Posterior vena cava (tissue), 2 donors: Measurements from ENCODE around the gene KIF17. TPM values are rescaled to one million over a fixed set of nuclear protein-coding genes. Genes with fewer than 3 reads are reported as not detected.

Experiments
- DNase-seq: peaks from one replicate; pipeline ENCODE4 v3.0.0-alpha.2; 2020; ENCODE audit warnings: low spot score
- intact Hi-C, 2 donors: fragments of 100-400 bp; cut with DNase I; formaldehyde crosslinking; loops; one replicate each; pipeline versions ENCODE4 v1.14.1 to v1.14.2; 2022 to 2023
- total RNA-seq, 2 donors: library from RNA; stranded (reverse); fragmentation: NEBNext Ultra II Directional; extraction: Animal tissue kit (Norgen Biotek cat#: 25700); gene quantifications; one replicate each; pipeline ENCODE4 v1.2.1, GENCODE V29; 2021
- donor health status: DM: yes; HTN: yes; CAD: no.
- donor health status: DM: yes; HTN: yes; CAD: no.

KIF17 gene
- total RNA-seq, 2 donors from 2014 or later: 2.9 to 3.2 TPM

DNA sequence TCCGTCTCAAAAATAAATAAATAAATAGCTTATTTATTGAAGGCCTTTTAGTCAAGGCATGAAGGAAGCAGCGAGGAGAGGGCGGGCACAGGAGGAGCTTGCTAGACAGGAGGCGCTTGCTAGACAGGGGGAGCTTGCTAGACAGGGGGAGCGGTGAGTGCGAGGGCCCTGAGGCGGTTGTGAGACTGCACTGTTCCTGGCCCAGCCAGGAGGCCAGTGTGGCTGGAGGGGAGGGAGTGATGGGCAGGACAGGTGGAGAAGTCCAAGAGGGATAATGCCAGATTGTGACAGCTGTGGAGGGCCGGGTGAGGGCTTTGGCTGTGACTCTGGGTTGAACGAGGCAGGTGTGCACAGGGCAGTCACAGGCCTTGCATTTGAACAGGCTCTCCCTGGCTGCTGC is 18.2 kb downstream of the KIF17 start:
- intact Hi-C loops: loop anchor here (5.0 kb wide), 1 partner anchor 498 kb away; no protein-coding TSS in a partner anchor
- DNase-seq: no peak

DNA sequence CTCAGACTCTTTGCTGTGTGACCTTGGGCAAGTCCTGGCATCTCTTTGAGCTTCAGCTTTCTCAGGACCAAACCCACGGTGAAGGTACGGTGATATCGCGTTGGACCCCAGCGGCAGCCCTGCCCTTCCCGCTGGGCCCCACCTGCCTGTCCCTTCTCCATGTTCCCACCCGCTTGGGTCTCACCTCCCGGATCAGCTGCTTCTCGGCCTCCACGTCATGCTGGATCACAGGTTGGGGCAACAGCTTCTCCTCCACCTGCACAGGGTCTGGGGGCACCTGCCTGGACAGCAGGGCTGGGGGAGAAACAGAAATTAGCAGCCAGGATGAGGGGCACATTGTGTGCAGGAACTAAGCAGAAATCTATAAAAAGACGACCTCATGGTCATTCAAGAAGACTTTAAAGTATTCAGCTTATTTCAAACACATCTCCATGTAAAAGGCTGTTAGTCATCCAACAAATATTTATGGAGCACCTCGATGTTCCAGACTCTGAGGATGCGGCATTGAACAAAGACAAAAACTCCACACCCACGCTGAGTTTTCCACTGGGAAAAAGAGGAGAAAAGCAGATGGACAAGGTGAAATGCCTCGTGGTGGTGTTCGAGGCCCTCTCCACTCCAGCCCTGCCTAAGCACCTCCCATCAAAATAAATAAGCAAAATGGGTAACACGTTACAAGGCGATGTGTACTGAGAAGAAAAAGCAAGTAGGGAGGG is 19.5 kb downstream of the KIF17 start:
- no peak for DNase-seq
- intact Hi-C loops: loop anchor here (5.0 kb wide), 1 partner anchor 499 kb away; no protein-coding TSS in a partner anchor

DNA sequence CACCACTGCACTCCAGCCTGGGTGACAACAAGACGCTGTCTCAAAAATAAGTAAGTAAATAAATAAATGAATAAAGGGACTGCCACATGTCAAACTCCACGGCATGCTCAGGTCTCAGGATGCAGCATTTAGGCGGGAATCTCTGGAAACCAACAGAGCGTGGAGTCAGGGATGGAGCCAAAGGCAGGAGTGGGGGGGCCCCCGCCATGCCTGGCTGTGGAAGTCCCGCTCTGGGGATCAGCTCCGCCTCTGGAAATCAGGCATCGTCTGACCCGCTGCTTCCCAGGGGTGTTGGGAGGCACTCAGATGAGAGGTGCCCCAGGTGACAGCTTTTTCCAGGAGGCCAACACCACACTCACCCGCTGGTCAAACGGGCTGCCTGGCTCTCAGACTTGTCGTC is 20.2 kb downstream of the KIF17 start:
- intact Hi-C loops: loop anchor here (5.0 kb wide), 1 partner anchor 500 kb away; no protein-coding TSS in a partner anchor

DNA sequence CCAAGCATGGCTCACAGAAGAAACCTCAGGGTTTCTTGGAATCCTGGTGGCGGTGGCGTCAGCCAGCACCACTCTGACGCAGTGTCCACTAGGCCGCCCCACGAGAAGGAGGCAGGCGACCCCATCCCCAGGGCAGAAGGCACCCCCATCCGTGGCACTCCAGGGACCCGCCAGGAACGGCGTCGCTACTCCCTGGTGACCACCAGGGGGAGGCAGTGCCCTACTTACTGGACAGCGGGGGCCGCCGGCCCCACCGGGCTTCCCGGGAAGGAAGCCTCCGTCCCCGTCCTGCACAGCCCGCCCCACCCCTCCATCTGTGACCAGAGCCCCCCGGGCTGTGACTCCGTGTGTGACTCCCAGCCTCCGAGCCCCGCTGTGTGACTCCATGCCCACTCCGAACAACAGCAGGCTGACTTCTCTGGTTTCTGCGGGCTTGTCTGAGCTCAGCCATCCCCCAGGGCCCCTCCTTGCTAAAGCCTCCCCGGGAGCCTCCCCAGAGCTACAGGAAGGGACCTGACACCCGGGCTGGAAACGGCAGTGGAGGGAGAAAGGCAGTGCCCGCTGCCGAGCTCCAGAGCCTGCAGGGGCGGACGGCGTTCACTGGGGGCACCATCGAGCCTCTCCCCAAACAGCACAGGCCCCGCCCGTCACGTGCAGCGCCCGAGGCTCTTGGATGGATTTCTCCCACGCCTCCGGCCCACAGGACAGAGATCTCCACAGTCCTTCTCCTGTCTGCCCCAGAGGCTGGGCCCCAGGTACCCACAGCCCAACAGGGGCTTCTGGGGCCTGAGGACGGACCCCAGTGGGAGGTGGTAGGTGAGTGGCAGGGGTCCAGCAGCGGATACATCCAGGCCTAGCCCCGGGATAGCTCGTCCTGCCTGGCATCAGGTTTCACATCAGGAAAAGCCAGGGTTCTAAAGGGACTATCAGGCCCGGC is 21.1 kb downstream of the KIF17 start:
- peak; percentile 96 for DNase-seq
- intact Hi-C loops: loop anchor here (5.0 kb wide), 1 partner anchor 501 kb away; no protein-coding TSS in a partner anchor

More for the DNA sequence above, 20.2 kb downstream of the KIF17 start:
- no peak for DNase-seq

DNA sequence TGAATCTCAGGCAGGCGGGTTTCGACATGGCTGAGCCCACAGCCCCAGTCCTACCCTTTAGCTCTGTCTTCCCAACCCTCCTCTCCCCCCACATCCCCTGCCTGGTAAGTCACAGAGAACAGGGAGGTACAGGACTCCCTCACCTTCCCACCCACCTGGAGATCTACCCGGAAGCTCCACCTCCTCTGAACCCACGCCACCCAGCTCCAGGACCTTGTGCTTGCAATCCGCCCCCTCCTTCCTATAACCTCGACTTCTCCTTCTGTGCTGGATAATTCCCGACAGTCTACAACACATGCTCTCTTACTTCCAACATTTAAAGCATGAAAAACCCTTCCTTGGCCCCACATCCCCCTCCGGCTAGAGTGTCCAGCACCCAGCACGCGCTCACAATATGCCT is 22.3 kb downstream of the KIF17 start:
- no peak for DNase-seq
- intact Hi-C loops: loop anchor here (5.0 kb wide), 1 partner anchor 502 kb away; no protein-coding TSS in a partner anchor

DNA sequence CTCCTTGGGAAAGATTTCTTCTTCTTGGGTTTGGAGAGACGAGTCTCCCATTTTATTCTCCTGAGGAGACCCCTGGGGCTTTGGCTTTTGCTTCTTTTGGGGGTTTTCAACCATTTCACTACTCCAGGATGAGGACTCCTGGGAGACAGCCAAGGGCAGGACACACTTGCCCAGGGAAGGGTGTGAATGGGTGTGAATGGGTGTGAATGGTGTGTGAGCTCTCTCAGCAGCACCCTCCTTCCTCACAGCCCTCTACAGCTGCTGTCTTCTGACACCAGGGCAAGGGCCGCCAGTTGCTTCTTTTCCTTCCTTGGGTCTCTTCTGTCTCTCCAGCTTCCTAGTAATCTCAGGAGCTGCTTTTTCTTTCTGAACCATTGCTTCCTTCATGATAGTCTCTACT is 24.2 kb downstream of the KIF17 start:
- intact Hi-C loops: no loop called here

DNA sequence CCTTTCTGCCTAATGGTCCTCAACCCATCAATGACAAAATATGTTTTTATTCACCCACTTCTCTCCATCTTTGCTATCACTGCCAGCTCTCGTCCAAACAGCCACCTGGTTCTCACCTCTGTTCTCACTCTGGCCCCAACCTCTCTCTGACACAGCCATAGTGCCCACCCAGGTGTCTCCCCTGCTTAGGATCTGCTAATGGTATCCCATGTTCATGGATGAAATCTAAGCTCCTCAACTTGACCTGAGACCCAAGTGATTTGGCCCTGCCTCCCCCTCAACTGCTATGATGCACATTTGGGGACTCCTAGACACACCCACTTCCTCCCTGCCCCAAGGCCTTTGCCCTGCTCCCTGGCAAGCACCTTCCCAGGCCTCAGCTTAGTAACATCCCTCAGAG is 25.9 kb downstream of the KIF17 start:
- intact Hi-C loops: no loop called here
- no peak for DNase-seq

More for the DNA sequence above, 24.2 kb downstream of the KIF17 start:
- no peak for DNase-seq

DNA sequence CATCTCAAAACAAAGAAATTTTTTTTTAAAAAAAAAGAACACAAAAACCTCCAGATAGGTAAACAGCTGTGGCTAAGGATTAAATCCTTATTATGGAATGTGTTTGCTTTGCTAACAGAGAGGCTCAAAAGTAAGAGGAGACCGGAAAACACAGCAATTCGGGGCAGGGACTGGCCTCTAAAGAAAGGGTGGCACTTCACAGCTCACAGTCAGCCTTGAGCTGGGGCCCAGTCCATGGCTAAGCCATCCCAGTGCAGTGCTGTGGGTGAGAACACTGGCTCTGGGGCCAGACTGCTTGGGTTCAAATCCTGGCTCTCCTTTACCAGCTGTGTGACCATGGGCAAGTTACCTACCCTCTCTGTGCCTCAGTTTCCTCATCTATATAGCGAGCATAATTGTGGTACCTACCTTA is 28.2 kb downstream of the KIF17 start:
- intact Hi-C loops: no loop called here

DNA sequence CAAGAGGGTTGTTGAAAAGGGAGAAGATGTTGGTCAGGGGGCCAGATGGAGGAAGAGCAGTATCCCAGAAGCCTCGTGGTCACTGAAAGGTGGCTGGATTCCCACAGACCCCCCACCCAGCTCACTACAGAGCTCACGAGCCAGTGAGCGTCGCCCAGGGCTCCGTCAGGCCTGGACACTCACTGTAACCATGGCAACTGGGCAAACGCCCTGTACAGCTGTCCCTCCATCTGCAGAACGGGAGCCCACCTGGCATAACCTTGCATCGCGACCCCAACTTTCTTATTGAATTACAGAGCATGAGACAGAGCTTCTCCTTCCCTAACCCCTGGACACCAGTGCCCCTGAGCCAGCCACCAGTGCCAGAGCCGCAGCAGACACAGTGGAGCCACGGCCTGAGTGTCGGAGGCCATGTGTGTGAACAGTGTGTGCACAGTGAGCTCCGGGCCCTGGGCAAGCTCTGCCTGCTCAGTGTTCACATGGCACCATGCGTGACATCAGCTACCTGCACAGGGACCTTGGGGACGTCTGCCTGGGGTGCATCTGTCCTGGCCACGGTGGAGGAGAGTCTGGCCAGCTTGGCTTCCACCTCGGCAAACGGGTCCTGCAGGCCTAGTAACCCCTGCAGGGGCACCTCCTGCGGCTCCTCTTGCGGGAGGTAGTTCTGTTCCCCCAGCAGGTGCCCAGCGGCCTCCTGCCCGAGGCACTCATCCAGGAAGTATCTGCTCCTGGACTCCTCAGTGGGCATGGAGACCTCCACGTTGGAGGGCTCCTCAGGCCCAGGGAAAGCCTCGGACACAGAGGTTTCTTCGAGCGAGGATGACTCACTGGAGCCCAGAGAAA is 30.7 kb downstream of the KIF17 start:
- intact Hi-C loops: no loop called here
- DNase-seq: no peak

More for the DNA sequence above, 28.2 kb downstream of the KIF17 start:
- DNase-seq: no peak

DNA sequence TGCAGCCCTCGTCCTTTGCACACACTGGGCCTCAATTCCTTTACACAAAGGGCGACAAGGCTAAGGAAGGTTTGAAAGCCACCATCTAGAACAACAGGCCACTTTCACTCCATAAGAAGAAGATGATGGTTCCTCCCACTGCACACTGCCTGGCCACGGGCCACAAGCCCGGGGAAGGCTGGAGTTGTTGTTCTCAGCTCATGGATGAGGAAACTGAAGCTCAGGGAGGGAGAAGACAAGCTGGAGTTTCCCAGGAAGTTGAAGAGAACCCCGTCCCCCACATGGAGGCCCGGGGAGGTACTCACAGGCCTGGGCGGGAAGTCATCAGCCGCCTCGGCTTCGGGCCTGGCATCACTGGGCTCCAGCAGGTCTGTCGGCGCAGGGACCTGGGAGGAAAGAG is 32.1 kb downstream of the KIF17 start:
- peak; percentile 77 for DNase-seq
- intact Hi-C loops: no loop called here

DNA sequence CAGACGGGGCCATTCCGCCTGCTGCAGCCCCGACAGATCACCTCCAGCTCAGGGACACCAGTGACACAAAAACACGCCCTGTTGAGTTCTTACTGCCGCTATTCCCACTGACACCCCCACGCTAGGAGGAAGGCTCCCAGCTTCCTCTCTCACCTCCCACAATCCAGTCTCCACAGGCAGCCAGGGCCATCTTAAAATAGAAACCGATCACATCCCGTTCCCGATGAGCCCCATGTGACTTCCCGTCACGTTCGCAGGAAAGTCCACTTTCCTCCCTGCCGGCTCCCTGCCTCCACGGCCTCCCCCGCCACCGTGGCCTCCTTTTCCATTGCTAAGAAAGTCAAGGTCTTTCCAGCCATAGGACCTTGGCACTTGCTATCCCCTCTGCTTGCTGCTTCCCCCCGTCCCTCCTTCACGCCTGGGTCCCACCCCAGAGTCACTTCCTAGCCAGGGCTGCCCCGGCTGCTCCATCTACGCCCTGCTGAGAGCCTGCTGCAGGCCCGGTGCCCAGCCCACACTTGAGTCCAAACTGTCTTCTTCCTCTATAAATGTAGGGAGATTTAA is 32.6 kb downstream of the KIF17 start:
- DNase-seq: no peak
- intact Hi-C loops: no loop called here

DNA sequence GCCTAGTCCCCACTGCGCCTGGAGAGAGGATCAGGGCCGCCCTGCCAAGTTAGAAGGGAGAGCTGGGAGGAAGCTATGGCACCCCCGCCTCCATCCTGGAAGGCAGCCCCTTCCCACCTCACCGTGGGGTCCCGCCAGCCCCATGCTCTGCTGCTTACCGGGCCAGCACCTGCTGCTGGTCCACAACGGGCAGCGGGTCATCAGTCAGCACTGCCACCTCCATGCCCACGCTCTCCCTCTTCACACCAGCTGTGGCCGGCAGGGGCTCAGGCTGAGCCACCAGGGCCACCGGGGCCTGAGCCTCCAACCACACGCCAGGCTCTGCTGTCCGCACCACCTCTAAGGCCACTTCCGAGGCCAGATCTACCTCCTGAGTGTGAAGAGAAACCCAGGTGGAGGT is 33.2 kb downstream of the KIF17 start:
- intact Hi-C loops: no loop called here
- DNase-seq: no peak

DNA sequence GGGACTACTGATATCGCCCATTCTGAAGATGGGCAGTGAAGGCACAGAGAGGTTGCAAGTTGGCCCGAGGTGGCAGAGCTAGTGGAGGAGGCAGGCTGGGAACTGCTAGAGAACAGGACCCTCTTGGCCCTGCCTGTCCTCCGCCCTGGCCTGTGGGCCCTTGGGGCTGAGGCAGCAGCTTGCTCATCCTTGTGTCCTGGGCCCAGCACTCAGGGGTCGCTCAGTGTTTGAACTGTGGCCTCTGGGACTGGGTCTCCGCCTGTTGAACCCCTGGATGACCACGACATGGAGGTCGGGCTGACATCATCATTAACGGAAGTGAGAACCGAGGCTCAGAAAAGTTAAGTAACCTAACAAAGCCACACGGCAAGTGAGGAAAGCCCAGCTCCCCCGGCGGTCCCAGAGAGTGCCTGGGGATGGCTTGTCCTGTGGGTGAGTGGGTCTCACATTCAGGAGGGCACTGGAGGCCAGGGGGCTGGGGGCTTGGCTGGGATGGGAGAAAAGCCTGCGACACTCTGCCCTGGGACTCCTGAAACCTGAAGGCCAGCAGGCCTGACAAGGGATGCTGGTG is 33.7 kb downstream of the KIF17 start:
- DNase-seq: no peak
- intact Hi-C loops: no loop called here

DNA sequence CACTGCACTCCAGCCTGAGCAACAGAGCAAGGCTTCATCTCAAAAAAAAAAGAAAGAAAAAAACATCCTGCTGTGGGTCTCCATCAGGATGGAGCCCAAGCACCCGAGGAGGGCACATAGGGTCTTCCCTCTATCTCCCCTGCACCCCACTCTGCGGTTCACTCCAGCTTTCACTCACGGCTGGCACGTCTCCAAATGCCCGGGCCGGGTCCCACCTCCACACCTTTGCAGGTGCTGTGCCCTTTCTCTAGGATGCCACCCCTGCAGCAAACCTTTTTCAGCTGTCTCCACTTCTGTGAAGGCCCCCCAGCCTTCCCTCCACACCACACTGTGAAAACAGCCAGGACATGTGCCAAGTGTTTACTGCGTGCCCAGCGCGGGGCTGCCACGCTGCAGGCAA is 34.2 kb downstream of the KIF17 start:
- DNase-seq: no peak
- intact Hi-C loops: no loop called here

DNA sequence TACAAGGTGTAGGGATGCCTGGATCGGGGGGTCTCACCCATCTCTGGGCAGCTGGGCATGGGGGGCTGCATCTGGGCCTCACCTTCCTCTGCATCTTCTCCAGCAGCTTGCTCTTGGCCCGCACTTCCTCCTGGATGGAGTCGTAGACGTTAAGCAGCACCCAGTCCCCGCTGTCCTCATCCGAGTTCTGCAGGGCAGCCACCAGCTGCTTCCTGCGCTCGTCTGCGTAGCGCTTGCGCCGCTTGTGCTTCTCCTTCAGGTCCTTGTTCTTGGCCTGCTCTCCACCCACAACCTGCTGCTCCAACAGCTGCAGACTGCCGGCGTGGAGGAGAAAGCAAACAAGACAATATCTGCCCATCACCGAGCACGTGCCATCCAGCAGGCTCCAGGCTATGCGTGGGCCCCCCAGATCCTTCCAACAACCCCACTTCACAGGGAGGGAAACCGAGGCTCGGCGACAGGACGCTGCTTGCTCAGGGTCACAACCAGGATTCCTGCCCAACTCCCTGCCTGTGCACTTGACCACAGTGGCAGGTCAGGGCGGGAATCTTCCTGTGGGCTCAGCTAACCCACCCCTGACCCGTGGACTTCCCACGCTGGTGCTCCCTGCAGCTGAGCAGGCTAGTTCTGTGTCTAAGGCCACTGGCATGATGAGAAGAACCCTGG is 35.1 kb downstream of the KIF17 start:
- intact Hi-C loops: no loop called here
- DNase-seq: no peak

DNA sequence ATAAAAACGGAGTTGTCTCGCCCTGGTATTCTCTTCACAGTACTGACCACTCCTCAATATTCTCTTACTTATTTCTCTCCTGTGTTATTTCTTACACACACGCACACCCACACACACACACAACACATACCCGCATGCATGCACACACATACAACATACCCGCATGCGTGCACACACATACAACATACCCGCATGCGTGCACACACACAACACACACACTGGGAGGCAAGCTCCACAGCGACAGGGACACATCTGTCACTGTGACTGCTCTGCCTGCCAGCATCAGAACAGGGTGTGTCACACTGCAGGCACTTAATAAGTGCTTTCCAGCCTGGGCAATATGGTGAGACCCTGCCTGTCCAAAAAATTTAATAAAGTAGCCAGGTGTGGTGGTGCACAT is 35.8 kb downstream of the KIF17 start:
- DNase-seq: no peak
- intact Hi-C loops: no loop called here

DNA sequence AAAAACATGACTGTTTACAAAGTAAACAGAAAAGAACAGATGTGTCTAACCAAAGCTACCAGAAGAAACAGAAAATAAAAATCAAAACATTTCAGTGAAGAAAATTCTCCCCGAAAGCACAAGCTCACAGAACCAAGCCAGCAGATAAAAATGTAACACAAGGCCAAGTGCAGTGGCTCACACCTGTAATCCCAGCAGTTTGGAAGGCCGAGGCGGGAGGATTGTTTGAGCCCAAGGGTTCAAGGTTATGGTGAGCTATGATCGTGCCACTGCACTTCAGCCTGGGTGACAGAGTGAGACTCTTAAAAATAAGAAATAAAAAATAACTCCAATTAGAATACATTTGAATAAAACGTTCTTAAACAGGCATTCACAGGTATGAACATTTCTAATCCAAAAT is 37.5 kb downstream of the KIF17 start:
- no peak for DNase-seq
- intact Hi-C loops: no loop called here

DNA sequence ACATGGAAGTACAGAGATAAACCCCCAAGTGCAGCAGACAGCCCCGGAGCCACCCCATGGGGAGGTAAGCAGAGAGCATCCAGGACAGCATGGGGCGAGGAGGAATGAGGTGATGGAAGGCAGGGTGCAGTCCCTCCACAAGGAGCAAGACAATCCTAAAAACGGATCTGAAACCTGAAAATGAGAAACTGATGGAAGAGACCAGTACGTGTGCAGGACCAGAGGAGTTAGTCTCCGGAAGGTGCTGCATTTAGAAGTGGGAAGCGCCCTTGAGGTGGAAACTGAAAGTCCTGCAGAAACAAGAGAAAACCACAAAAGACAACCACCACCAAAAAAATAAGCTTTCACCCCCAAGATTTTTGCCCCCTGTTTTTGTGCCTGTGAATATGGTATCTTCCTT is 39.2 kb downstream of the KIF17 start:
- no peak for DNase-seq
- intact Hi-C loops: no loop called here
